Frontal cortex (tissue), 4 donors: ENCODE data around the gene PLA1A. TPM values are rescaled to one million over a fixed set of nuclear protein-coding genes. Genes with fewer than 3 reads are reported as not detected.

Experiments
- DNase-seq, 2 donors: peaks; one replicate each; pipeline ENCODE4 v3.0.0; 2012; ENCODE audit warnings: low spot score in 2 of 2
- FAIRE-seq: peaks from 2 replicates; lab custom pipeline; 2012; peaks lifted over from hg19 to GRCh38; lab: Jason Lieb, UNC
- total RNA-seq: library from RNA; depleted of rRNA; stranded (reverse); fragments of >200 nt; gene quantifications from one replicate; pipeline ENCODE4 v1.2.3, GENCODE V29; 2014
- donor health status: control.
- donor health status: control.
- donor health status: control.

Gene PLA1A
- total RNA-seq, 1 donor from 2014 or later = 0.41 TPM

GRCh38 chr3:119602676-119603075 is 5.0 kb downstream of the PLA1A start:
- FAIRE-seq (no peak), DNase-seq (no peak)

- FAIRE-seq = no peak
- no peak for DNase-seq
Observed at GRCh38 chr3:119604878-119605277, 7.2 kb downstream of the PLA1A start.

- no peak for DNase-seq
- no peak for FAIRE-seq
Observed at GRCh38 chr3:119608405-119609000, 10.8 kb downstream of the PLA1A start.

- DNase-seq = no peak
Observed at GRCh38 chr3:119609301-119609700, 11.6 kb downstream of the PLA1A start.

GRCh38 chr3:119611664-119612063 is 14.0 kb downstream of the PLA1A start:
- DNase-seq (no peak), FAIRE-seq (no peak)

More at GRCh38 chr3:119609301-119609700, 11.6 kb downstream of the PLA1A start:
- FAIRE-seq = no peak

- FAIRE-seq = no peak
- DNase-seq = no peak
Observed at GRCh38 chr3:119613201-119613600, 15.5 kb downstream of the PLA1A start.

- no peak for DNase-seq
- FAIRE-seq = no peak
Observed at GRCh38 chr3:119613872-119614271, 16.2 kb downstream of the PLA1A start.

GRCh38 chr3:119616056-119616455 is 18.4 kb downstream of the PLA1A start:
- DNase-seq (no peak), FAIRE-seq (no peak)

GRCh38 chr3:119619094-119619493 is 21.4 kb downstream of the PLA1A start:
- DNase-seq (no peak), FAIRE-seq (no peak)

GRCh38 chr3:119620899-119621298 is 23.2 kb downstream of the PLA1A start:
- DNase-seq = no peak
- no peak for FAIRE-seq

- FAIRE-seq = no peak
- DNase-seq = no peak
Observed at GRCh38 chr3:119624002-119624720, 26.5 kb downstream of the PLA1A start.

GRCh38 chr3:119625451-119626153 is 27.9 kb downstream of the PLA1A start:
- FAIRE-seq (no peak), DNase-seq (no peak)

- FAIRE-seq = no peak
Observed at GRCh38 chr3:119626196-119626595, 28.5 kb downstream of the PLA1A start.

GRCh38 chr3:119627461-119627860 is 29.8 kb downstream of the PLA1A start:
- FAIRE-seq (no peak), DNase-seq (no peak)

More at GRCh38 chr3:119626196-119626595, 28.5 kb downstream of the PLA1A start:
- DNase-seq = no peak

- DNase-seq (no peak), FAIRE-seq (no peak)
Observed at GRCh38 chr3:119628390-119628789, 30.7 kb downstream of the PLA1A start.

GRCh38 chr3:119628816-119629445 is 31.2 kb downstream of the PLA1A start:
- DNase-seq = no peak
- FAIRE-seq = no peak

GRCh38 chr3:119630128-119630879 is 32.6 kb downstream of the PLA1A start:
- DNase-seq (no peak), FAIRE-seq (no peak)

- FAIRE-seq = no peak
Observed at GRCh38 chr3:119630880-119631329, 33.2 kb downstream of the PLA1A start.

GRCh38 chr3:119631516-119631915 is 33.8 kb downstream of the PLA1A start:
- no peak for DNase-seq
- FAIRE-seq = no peak

More at GRCh38 chr3:119630880-119631329, 33.2 kb downstream of the PLA1A start:
- DNase-seq = no peak

GRCh38 chr3:119632216-119632615 is 34.5 kb downstream of the PLA1A start:
- FAIRE-seq = no peak
- DNase-seq = no peak
